C4-2B (cell line): ENCODE measurements around the gene POU2F1.

ENCODE experiments used
- H3K27ac ChIP-seq: fragments of 450-650 bp; 2 replicates; pipeline ENCODE4 v1.5.1; 2017
- ZFX ChIP-seq: fragments of 450-650 bp; IDR thresholded peaks from 2 replicates; pipeline ENCODE4 v1.6.1; 2017
- TF ChIP-seq, protein P1 (sequence below): fragments of 450-650 bp; conservative IDR thresholded peaks from 2 replicates; pipeline ENCODE4 v1.5.1; 2017; ENCODE audit warnings: mild to moderate bottlenecking

The POU2F1 gene

GRCh38 chr1:167440345-167440744, 219.7 kb downstream of the POU2F1 start:
- H3K27ac ChIP-seq: no peak overlapping the region
- TF ChIP-seq, protein P1, sequence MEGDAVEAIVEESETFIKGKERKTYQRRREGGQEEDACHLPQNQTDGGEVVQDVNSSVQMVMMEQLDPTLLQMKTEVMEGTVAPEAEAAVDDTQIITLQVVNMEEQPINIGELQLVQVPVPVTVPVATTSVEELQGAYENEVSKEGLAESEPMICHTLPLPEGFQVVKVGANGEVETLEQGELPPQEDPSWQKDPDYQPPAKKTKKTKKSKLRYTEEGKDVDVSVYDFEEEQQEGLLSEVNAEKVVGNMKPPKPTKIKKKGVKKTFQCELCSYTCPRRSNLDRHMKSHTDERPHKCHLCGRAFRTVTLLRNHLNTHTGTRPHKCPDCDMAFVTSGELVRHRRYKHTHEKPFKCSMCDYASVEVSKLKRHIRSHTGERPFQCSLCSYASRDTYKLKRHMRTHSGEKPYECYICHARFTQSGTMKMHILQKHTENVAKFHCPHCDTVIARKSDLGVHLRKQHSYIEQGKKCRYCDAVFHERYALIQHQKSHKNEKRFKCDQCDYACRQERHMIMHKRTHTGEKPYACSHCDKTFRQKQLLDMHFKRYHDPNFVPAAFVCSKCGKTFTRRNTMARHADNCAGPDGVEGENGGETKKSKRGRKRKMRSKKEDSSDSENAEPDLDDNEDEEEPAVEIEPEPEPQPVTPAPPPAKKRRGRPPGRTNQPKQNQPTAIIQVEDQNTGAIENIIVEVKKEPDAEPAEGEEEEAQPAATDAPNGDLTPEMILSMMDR: no peak

GRCh38 chr1:167440776-167441175, 220.1 kb downstream of the POU2F1 start:
- no peak for TF ChIP-seq ZFX
- TF ChIP-seq, protein P1: no peak
- no peak overlapping the region for H3K27ac ChIP-seq

- H3K27ac ChIP-seq: no peak overlapping the region
- no peak for TF ChIP-seq ZFX
These were observed 220.5 kb downstream of the POU2F1 start for GRCh38 chr1:167441222-167441621.

GRCh38 chr1:167442142-167442848, 221.6 kb downstream of the POU2F1 start:
- TF ChIP-seq, protein P1: peak; percentile 95
- no peak for TF ChIP-seq ZFX
- H3K27ac ChIP-seq: no peak overlapping the region; the same call in 1 of the 2 replicates

GRCh38 chr1:167442854-167443565, 222.3 kb downstream of the POU2F1 start:
- TF ChIP-seq, protein P1: no peak
- TF ChIP-seq ZFX: no peak
- no peak overlapping the region; the same call in 1 of the 2 replicates for H3K27ac ChIP-seq

DNA sequence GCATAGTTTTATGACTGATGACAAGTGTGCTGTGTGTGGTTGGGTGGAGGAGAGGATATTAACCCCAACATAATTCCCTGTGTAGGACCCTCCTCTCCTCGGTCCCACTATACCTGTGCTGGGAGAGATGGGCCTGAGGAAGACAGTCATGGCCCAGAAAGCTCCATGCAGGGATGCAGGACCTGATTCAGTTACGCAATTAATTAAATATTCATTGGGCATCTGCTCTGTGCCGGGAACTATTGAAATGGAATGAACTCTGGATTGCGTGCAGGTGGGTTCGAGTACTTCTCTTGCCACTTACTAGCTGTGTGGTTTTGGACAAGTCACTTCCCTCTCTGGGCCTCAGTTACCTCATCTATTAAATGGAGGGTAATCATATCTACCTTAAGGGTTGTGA, 223.1 kb downstream of the POU2F1 start:
- H3K27ac ChIP-seq: no peak overlapping the region
- TF ChIP-seq, protein P1: no peak
- TF ChIP-seq ZFX: no peak

GRCh38 chr1:167446966-167447365, 226.3 kb downstream of the POU2F1 start:
- no peak overlapping the region for H3K27ac ChIP-seq
- TF ChIP-seq, protein P1: no peak
- TF ChIP-seq ZFX: no peak
